HG03108 (cell line): ENCODE data around the gene NTNG2.

Source experiments
- ATAC-seq: cut with Tn5 transposase; IDR thresholded peaks from one replicate; pipeline ENCODE4 v1.9.1; 2021; ENCODE audit warnings: moderate library complexity; ENCODE audit not compliant: unreplicated experiment

The NTNG2 gene

GRCh38 chr9:132234535-132234934, 72.7 kb downstream of the NTNG2 start:
- no peak for ATAC-seq

GRCh38 chr9:132235125-132235524, 73.3 kb downstream of the NTNG2 start:
- no peak for ATAC-seq

GRCh38 chr9:132235894-132236661, 74.2 kb downstream of the NTNG2 start:
- ATAC-seq: no peak

GRCh38 chr9:132236662-132237311, 74.9 kb downstream of the NTNG2 start:
- no peak for ATAC-seq

- no peak for ATAC-seq
These were observed 75.6 kb downstream of the NTNG2 start for GRCh38 chr9:132237481-132237880.

- no peak for ATAC-seq
These were observed 76.4 kb downstream of the NTNG2 start for GRCh38 chr9:132238026-132238972.

GRCh38 chr9:132238992-132239391, 77.1 kb downstream of the NTNG2 start:
- no peak for ATAC-seq

- ATAC-seq: no peak
These were observed 77.7 kb downstream of the NTNG2 start for GRCh38 chr9:132239518-132239917.

DNA sequence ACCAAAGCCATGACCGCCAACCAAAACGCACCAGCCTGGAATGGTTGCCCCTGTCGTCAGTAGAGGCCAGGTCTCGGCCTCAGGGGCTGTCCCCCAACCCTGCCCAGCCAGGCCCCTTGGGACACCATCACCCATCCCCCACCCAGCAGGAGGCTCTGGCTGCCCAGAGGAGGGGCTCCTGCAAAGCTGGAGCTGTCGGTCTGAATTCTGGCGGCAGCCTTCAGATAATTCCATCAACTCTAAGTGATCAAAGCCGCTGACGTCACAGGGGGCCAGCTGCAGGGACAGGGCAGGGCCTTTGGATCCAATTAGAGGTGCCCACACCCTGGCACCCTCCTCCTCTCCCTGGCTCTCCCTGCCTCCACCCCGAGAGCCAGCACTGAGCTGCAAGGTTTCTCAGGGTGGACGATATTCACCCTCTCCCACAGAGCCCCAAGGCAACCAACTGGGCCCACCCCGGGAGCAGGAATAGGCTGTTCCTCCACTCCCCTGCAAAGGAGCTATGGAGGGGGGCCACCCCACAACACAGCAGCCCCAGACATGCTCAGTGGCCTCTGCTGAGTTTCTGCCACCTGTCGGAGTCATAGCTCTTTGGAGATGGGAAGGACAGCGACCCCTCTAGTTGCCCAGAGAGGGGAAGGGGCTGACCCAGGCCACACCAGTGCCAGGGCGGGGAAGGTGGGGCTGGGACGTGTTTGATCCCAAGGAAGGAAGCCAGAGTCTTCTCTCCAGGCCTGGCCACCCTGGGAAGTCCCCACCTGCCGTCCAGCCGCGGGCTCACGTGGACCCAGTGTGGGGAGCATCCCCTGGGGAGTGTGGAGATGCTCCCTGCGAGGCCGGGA, 78.4 kb downstream of the NTNG2 start:
- ATAC-seq: no peak

- ATAC-seq: peak; percentile 76
These were observed 79.1 kb downstream of the NTNG2 start for GRCh38 chr9:132240841-132241482.

DNA sequence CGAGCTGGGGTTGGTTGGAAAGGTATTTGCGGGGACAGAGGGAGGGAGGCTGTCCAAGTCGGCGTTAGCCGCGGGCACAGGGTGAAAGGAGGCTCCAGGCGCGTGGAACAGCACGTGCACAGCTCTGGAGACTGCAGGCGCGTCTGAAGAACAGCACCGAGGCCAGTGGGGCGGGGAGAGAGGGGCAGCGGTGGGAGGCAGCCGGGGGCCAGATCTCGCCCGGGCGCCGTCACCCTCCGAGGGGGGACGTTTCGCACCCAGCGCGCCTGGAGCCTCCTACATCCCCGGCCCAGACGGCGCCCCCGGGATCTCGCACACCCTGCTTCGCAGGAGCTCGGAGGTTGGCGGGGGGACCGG, 79.6 kb downstream of the NTNG2 start:
- ATAC-seq: peak; percentile 1

DNA sequence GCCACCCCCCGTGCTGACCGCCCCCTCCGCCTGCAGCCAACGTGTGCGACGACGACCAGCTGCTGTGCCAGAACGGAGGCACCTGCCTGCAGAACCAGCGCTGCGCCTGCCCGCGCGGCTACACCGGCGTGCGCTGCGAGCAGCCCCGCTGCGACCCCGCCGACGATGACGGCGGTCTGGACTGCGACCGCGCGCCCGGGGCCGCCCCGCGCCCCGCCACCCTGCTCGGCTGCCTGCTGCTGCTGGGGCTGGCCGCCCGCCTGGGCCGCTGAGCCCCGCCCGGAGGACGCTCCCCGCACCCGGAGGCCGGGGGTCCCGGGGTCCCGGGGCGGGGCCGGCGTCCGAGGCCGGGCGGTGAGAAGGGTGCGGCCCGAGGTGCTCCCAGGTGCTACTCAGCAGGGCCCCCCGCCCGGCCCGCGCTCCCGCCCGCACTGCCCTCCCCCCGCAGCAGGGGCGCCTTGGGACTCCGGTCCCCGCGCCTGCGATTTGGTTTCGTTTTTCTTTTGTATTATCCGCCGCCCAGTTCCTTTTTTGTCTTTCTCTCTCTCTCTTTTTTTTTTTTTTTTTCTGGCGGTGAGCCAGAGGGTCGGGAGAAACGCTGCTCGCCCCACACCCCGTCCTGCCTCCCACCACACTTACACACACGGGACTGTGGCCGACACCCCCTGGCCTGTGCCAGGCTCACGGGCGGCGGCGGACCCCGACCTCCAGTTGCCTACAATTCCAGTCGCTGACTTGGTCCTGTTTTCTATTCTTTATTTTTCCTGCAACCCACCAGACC, 80.2 kb downstream of the NTNG2 start:
- no peak for ATAC-seq

DNA sequence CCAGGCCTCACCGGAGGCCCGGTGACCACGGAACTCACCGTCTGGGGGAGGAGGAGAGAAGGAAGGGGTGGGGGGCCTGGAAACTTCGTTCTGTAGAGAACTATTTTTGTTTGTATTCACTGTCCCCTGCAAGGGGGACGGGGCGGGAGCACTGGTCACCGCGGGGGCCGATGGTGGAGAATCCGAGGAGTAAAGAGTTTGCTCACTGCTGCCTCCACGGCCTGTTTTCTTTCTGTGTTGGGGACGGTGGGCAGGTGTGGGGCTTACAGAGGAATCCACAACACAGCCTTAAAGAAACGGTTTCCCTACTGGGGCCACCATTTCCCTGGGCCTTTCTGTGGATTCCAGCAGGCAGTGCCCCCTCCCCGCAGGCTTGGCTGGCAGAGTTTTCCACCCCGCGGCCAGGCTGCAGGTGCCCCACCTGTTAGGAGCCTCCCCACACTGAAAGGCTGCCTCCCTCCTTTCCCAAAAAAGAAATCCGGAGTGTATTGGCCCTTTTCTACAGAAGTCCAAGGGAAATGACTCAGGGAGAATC, 80.8 kb downstream of the NTNG2 start:
- ATAC-seq: no peak

DNA sequence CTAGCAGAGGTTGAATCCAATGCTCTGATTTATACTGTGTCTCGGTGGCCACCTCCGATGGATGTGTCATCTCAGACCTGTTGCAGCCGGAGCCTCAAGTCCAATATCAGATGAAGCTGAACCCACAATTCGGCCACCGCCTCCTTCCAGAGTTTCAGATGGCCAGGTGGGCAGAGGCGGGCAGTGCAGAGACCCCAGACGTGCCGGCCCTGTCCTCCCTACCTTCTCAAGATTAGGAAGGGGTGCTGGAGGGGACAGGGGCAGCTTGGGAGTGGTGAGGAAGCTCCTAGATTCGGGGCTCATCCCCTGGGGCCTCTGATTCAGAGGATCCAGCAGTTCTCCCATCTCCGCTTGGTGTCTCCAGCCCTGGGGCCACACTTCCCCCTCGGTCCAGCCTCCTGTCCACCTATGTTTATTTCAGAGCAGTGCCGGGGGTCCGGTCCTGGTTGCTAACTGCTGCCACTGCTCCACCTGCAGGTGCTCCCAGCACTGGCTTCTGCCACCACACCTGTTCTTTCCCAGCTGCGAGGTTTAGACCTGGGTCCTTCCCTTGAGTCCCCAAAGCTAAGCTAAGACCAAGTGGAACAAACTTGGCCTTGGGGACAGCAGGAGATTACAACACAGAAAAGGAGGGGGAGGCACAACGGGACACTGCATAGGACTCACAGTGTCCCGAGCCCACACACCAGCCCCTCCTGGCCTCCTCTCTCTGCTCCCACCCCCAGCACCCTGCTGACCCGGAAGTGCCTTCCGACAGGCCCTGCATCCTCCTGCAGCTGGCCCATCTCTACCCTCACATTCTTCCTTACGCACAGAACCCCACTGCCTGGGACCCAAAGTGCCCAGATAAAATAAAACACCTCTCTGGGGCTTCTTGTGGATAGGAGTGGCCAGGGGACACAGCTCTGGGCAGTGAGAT, 81.6 kb downstream of the NTNG2 start:
- ATAC-seq: no peak

DNA sequence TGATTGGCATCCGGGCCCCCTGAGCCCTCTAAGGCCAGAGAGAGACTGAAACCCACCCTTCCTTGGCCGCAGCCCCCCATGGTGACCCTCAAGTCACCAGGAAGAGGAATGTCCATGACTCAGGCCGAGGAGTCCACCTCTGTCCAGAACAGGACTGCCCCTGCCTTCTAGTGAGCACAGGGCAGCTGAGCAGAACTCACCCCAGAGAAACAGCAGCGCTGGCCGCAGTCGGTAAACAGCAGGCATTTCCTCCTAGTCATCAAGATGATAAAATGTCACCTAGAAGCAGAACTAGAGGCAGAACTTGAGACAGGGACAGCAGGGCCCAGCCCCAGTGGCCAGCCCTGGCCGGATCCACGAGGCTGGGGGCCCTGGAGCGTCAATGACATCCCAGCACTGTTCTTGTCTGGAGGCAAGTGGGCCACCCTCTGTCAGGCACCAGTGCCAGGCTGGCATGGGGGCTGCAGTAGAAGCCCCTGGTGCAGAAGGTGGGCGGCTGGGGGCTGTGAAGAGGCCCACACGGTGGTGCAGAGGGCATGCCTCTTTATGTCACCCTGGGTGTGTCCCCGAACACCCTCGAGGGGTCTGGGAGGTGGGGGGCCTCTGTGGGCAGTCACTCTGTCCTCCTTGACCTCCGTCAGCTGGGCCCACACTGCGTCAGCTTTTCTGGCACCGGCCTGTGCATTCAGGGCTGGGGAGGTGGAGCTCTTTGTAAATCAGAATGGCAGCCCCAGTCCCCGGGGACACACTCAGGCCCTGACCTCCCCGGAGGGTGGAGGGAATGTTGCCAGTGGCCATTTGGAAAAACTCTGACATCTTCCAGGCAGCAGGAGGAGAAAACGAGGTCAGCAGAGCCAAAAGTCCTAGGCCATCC, 83.0 kb downstream of the NTNG2 start:
- no peak for ATAC-seq

GRCh38 chr9:132245465-132245864, 83.6 kb downstream of the NTNG2 start:
- no peak for ATAC-seq

DNA sequence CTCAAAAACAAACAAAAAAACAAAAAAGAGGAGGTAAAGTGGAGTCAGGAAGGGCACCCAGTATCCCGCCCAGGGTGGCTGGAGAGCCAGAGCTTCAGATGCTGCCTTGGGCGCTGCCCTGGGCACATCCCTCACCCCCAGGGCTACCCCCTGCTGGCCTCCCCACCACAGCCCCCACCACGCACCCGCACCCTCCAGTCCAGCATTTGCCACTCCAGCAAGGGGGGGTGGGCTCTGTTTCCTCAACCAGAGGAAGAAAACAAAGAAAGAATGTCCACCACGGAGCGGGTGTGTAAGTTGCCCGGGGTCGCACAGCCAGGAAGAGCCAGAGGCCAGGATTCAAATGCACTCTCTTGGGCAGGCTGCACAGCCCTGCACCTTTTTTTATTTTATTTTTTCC, 86.1 kb downstream of the NTNG2 start:
- no peak for ATAC-seq
